GM12874 (cell line): ENCODE results near the gene KIF18B.

Experiments used
- CTCF ChIP-seq: IDR thresholded peaks from 2 replicates; pipeline ENCODE4 v1.5.1; 2011; ENCODE audit warnings: low read depth, mild to moderate bottlenecking, control low read depth, low read length, moderate library complexity; ENCODE audit not compliant: insufficient read depth

KIF18B gene

GRCh38 chr17:44940317-44940716 lies 7.3 kb downstream of the KIF18B start:
- TF ChIP-seq CTCF, result no peak

- TF ChIP-seq CTCF, result no peak
Observed at GRCh38 chr17:44935116-44935515, 12.5 kb downstream of the KIF18B start.

GRCh38 chr17:44934745-44935105 lies 12.8 kb downstream of the KIF18B start:
- TF ChIP-seq CTCF, result no peak

GRCh38 chr17:44933824-44934744 lies 13.5 kb downstream of the KIF18B start:
- TF ChIP-seq CTCF, result no peak

GRCh38 chr17:44932787-44933097 lies 14.8 kb downstream of the KIF18B start:
- TF ChIP-seq CTCF, result no peak

- TF ChIP-seq CTCF, result no peak
Observed at GRCh38 chr17:44932096-44932786, 15.3 kb downstream of the KIF18B start.

GRCh38 chr17:44931376-44931775 lies 16.2 kb downstream of the KIF18B start:
- no peak for TF ChIP-seq CTCF
